NCI-H2196 treated with DMSO at 0.1 percent for 48 hours (cell line): ENCODE data around the gene GGT1.
"Not testable (repeated sequence)": the region's sequence is repeated elsewhere in the genome, so short reads cannot be mapped to it uniquely, and the experiment has no call there.

Experiments
- DNase-seq: peaks from one replicate; lab custom pipeline; 2025; ENCODE audit not compliant: unreplicated experiment; lab: John Stamatoyannopoulos, UW

GGT1 gene

GRCh38 chr22:24602847-24603769 lies at the start of gene GGT1:
GGT1 (plus strand) TSS chr22:24603193; CDS start chr22:24611082, 7,889 bp downstream.
- DNase-seq, result not testable (repeated sequence)

- no peak for DNase-seq
Measured at GRCh38 chr22:24553597-24554312, 49.2 kb upstream of the GGT1 start.

DNA sequence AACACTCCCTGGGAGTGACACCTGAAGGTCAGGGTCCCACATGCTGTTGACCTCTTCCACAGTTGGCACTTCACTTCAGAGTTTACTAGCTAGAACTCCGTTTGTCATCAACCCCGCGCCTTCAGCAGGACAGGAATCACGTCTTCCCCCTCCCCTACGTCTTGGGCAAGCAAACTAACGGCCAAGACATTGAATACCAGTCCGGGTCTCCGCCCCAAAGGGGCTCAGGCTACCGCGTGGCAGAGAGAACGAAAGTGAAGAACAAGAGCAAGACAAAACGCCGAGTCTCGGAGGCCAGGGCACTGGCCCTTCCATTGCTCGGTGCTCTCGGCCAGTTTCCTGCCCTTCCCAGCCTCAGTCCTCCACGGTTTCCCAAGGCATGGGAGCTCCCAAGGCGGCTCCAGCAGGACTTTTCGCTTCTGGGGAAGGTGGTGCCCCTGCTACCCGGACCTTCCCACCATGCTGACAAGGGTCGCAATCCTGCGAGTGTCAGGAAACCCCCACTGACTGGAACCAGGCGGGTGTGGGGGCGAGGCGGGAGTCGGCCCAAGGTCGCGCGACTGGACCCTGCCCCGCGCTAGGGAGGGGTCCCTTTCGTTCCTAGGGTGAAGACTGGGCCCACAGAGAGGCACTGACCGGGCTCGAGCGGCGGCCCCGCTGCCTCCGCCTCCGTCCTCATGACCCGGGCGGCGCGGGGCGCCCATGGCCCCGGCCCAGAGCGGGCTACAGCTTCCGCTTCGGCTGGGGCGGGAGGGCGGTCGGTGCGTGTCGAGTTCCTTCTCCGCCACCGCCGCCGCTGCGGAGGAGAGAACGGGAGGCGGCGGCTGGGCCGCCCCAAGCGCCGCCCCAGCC lies 48.5 kb upstream of the GGT1 start, which contains the start of gene GUCD1:
Gene GUCD1, minus strand, starts transcription at position 826 of the 852 bp plus-strand sequence. Its CDS starts 147 bp downstream, at position 679.
- no peak for DNase-seq

DNA sequence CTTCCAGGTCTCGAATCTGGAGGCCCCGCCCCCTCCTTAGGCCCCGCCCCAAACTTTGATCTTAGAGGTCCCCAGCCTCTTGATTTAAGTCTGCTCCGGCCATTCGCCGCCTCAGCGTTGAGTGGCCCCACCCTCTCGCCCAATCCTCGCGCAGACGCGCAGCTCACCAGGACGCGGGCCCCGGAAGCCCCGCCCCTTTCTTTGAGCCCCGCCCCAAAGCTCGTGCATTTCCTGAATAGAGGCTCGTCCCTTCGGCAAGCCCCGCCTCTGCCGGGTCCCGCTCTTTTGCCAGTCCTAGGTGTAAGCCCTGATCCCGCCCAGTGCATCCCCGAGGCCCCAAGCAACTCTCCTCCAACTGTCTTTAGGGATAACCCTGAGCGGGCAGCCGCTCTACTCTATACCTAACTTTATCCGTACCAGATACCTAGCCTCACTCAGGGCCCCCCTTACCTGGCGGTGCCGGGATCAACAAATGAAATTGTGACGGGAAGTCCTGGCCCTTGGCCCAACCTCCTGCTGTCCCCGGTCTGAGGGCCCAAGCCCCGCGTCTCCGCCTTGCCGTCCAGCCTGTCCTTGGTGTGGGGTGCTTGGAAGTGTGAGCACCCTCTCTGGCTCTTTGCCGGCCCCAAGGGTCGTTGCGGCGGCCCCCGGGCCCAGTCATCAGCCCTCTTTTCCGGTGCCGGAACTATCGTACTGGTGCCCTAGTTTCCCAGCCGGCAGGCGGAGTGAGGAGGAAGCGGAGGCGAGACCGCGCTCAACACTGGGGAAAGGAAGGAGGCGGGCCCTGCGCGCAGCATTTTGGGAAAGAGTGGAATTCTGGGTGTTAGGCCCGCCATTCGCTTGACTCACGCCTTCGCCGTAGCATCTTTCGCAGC lies 47.6 kb upstream of the GGT1 start, which contains the start of gene SNRPD3:
Gene SNRPD3, plus strand, starts transcription at position 835 of the 875 bp plus-strand sequence. CDS start 1,676 bp downstream, outside the sequence.
- DNase-seq, result peak; percentile 79

- DNase-seq, result no peak
Measured at GRCh38 chr22:24559471-24559870, 43.5 kb upstream of the GGT1 start.

DNA sequence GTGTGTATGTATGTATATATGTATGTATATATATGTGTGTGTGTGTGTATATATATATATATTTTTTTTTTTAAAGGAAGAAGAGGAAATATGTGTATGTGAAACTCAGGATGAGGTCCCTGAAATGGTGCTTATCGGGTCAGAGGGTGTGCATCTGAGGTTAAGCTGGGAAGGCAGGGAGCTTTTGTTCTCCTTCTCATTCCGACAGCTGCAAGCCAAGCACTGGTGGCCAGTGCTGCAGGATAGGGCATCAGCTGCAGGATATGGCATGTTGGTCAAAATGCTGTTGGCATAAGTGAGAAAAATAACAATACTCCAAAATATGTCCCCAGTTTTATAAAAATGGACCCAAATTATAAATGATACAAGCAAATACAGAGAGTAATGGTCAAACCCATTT lies 39.7 kb upstream of the GGT1 start:
- no peak for DNase-seq

- no peak for DNase-seq
Measured at GRCh38 chr22:24564376-24565058, 38.5 kb upstream of the GGT1 start.

- no peak for DNase-seq
Measured at GRCh38 chr22:24565077-24565476, 37.9 kb upstream of the GGT1 start.

DNA sequence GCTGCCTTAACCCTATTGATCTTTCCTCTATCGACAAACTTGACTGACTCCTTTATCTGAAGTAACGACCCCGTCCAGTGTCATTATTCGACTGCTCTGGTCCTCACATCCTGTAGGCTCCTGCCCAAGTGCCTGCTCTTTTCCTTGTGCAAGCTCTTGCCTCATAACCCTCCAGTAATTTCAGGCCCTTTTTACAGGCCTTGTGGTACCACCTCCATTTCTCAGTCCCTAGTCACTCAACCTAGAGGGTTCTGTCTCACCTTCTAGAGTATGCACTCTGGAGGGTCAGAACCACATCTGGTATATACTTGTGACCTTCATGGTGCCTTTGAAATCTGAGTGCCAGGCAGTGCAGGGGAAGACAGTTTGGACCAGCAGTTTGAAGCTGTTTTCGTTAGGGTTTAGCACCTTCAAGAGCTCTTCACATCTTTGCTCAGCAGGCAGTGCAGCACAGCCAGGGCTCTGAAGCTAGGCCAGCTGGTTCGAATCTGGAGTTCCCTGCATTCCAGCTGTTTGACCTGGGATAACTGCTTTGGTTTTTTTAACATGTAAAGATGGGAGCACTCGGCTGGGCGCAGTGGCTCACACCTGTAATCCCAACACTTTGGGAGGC lies 36.0 kb upstream of the GGT1 start:
- DNase-seq, result no peak

- DNase-seq, result no peak
Measured at GRCh38 chr22:24567668-24568067, 35.3 kb upstream of the GGT1 start.

- DNase-seq, result no peak
Measured at GRCh38 chr22:24571266-24571665, 31.7 kb upstream of the GGT1 start.

GRCh38 chr22:24576778-24577177 lies 26.2 kb upstream of the GGT1 start:
- no peak for DNase-seq

DNA sequence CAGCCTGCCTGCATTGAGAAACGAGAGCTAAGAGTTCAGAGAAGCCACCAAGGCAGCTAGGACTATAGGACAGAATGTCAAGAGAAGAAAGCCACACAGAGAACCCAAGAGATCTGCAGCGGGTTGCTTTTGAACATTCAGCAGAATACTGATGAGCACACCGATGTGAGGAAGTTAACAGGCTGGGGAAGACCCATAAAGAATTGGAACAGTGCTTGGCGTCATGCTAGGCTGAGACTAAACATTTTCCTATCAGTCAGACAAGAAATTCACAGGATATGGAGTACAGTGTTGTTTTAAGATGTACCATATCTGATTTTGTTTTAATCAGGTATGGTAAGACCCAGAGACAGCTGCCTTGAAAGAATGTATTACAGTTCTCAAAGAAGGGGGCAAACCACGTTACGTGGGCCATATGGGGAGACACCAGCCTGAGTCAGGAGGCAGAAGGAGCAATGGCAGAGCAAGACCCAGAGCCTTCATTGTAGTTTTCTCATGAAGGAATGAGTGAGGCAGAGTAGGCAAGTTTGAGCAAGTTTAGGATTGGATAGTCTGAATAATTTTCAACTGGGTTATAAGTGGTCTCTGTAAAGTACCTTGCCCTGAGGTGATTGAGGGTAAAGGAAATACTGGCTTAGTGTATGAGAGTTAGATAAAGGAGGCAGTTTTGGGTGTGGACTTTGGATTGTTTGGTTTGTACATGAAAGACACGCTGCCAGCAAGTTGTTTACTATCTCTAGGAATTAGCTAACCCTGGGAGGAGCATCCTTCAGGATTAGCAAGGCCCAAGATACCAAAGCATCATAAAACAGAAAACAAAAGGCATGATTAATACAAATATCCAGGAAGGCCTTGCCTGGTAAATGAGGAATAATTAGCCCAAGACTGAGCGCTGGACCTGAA lies 24.4 kb upstream of the GGT1 start:
- DNase-seq, result no peak

DNA sequence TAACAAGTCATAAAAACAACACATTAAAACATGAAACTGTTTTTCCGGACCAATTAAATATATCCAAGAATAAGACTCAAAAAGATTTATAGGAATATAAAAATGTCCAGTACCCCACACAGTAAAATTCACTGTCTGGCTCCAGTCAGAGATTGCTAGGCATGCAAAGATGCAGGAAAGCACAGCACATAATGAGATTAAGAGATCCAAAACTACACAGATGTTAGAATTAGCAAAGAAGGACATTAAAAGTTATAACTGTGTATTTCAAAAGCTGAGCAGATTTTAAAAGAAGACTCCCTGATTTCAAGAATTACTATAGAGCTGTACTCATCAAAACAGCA lies 23.8 kb upstream of the GGT1 start:
- DNase-seq, result no peak

DNA sequence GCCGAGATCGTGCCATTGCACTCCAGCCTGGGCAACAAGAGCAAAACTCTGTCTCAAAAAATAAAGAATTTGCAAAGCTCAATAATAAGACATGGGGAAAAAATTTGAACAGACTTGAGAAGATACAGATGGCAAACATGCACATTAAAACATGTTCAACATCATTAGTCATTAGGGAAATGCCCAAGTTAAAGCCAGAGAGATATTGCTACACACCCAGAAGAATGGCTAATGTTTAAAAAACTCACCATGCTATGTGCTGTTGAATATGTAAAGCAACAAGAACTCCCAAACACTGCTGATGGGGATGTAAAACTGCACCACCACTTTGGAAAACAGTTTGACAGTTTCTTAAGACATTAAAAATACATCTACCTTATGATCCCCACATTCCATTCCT lies 22.7 kb upstream of the GGT1 start:
- DNase-seq, result no peak

DNA sequence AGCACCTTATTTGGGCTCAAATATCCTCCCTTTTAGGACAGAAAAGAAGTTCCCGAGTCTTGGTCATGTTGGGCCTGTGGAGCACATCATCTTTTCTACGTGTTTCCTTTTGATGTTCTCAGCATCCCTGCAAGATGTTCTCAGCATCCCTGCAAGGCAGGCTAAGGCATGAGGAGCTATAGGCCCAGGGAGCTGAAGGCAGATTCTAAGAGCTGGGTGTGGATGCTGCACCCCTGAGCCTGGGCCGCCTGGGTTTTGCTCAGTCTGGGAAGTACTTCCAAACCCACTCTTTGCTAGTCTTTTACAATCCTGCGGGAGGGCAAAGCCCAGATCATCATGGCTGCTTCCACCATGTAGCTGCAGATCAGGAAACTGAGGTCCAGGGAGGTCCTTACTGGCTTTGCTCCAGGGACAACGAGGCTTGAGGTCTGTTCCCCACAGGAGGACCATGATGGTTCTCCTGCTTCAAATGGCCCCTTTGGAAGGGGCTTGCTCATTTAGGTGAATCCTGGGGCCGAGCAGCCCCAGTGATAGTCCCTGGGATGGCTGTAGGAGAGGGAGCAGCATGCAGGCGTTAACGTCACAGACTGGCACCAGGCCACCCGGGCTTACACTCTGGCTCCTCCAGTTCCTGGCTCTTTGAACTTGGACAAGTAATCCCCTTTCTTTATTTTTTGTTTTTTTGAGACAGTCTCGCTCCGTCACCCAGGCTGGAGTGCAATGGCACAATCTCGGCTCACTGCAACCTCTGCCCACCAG lies 20.8 kb upstream of the GGT1 start:
- DNase-seq, result no peak
